HCT116 (cell line): Measurements from ENCODE around the gene DPF3. TPM values are rescaled to one million over a fixed set of nuclear protein-coding genes. Genes with fewer than 3 reads are reported as not detected.

Source experiments
- ATAC-seq: fragments of 200-7000 bp; cut with Tn5 transposase; 2 replicates; pipeline ENCODE4 v1.9.1; 2020; ENCODE audit warnings: mild to moderate bottlenecking, moderate library complexity
- BruUV-seq: library from RNA; stranded (reverse); fragments of 400-500 nt; replicated peaks from 2 replicates; lab custom pipeline; 2021; lab: Mats Ljungman, UMichigan
- CTCF ChIA-PET: fragments of 300-600 bp; sonication (Branson Sonifier 250); formaldehyde crosslinking; loops from one replicate; lab custom pipeline; 2021; ENCODE audit warnings: antibody characterized with exemption; lab: Charles Lee
- POLR2A ChIA-PET: fragments of 300-600, 350-600 bp; sonication (Branson Sonifier 250); formaldehyde crosslinking; loops from one replicate; lab custom pipeline; 2021; ENCODE audit warnings: antibody characterized with exemption; lab: Charles Lee
- RAD21 ChIA-PET, 2 experiments: fragments of 300-600 bp; sonication (Branson Sonifier 250); formaldehyde crosslinking; loops; one replicate each; lab custom pipeline; 2023; ENCODE audit warnings: low total read pairs in 2 of 2; ENCODE audit not compliant: uncharacterized antibody in 2 of 2, unreplicated experiment in 2 of 2, low non-redundant PET in 1 of 2; lab: Charles Lee
- DNase-seq: peaks from one replicate; pipeline ENCODE4 v3.0.0-alpha.2; 2010; ENCODE audit warnings: low read depth, low spot score
- H2AFZ ChIP-seq: fragments of 200-600 bp; shearing (Covaris generic), sonication (generic); 2 replicates; pipeline ENCODE4 v1.6.1; 2017; ENCODE audit warnings: low read depth, mixed run types, mixed read lengths, antibody characterized with exemption, low read length; ENCODE audit not compliant: poor library complexity, severe bottlenecking
- H3K27ac ChIP-seq: 2 replicates; pipeline ENCODE4 v1.5.1; 2012; ENCODE audit warnings: low read depth, low read length
- H3K27me3 ChIP-seq: fragments of 200-600 bp; sonication (generic); 2 replicates; pipeline ENCODE4 v1.6.1; 2016; ENCODE audit warnings: mixed run types, low read length, mixed read lengths; ENCODE audit not compliant: insufficient read depth
- H3K36me3 ChIP-seq, 2 experiments: fragments of 200-500 bp in 1 of 2; fragments of 200-600 bp in 1 of 2; sonication (Bioruptor generic) in 1 of 2; sonication (generic) in 1 of 2; 2 replicates each; pipeline versions ENCODE4 v1.5.1 to v1.6.1; 2014 to 2016; ENCODE audit warnings: low read length in 2 of 2, inconsistent platforms in 1 of 2, mixed read lengths in 1 of 2, mixed run types in 1 of 2; ENCODE audit not compliant: insufficient read depth in 2 of 2, control insufficient read depth in 1 of 2
- H3K4me1 ChIP-seq, 2 experiments: fragments of 200-600 bp in 1 of 2; sonication (generic) in 1 of 2; 2 replicates each; pipeline versions ENCODE4 v1.5.1 to v1.6.1; 2012 to 2017; ENCODE audit warnings: low read length in 2 of 2, inconsistent platforms in 1 of 2, mild to moderate bottlenecking in 1 of 2, mixed read lengths in 1 of 2, mixed run types in 1 of 2, moderate library complexity in 1 of 2; ENCODE audit not compliant: insufficient read depth in 2 of 2, control insufficient read depth in 1 of 2
- H3K4me2 ChIP-seq: fragments of 200-600 bp; sonication (generic); 2 replicates; pipeline ENCODE4 v1.6.1; 2017; ENCODE audit warnings: mixed run types, low read length, mixed read lengths
- H3K4me3 ChIP-seq, 2 experiments: fragments of 200-600 bp in 1 of 2; sonication (generic) in 1 of 2; replicated peaks in 1 of 2; 2 replicates each; pipeline ENCODE4 v1.5.1; 2011 to 2016; ENCODE audit warnings: low read length in 2 of 2, control low read depth in 1 of 2, low read depth in 1 of 2, mild to moderate bottlenecking in 1 of 2, mixed read lengths in 1 of 2, mixed run types in 1 of 2
- H3K79me2 ChIP-seq: fragments of 200-600 bp; sonication (generic); 2 replicates; pipeline ENCODE4 v1.6.1; 2017; ENCODE audit warnings: mild to moderate bottlenecking, mixed run types, low read length, moderate library complexity, mixed read lengths; ENCODE audit not compliant: insufficient read depth
- H3K9ac ChIP-seq: fragments of 200-600 bp; sonication (generic); 2 replicates; pipeline ENCODE4 v1.6.1; 2016; ENCODE audit warnings: low read length, mixed read lengths
- H3K9me2 ChIP-seq: fragments of 200-600 bp; sonication (generic), shearing (Covaris generic); 2 replicates; pipeline ENCODE4 v1.6.1; 2017; ENCODE audit warnings: mixed run types, mild to moderate bottlenecking, moderate library complexity; ENCODE audit not compliant: insufficient read depth
- H3K9me3 ChIP-seq, 2 experiments: fragments of 200-500 bp in 1 of 2; fragments of 200-600 bp in 1 of 2; sonication (Bioruptor generic) in 1 of 2; sonication (generic) in 1 of 2; 2 replicates each; pipeline ENCODE4 v1.6.1; 2014 to 2017; ENCODE audit warnings: low read length in 2 of 2, mixed read lengths in 2 of 2, inconsistent platforms in 1 of 2, low read depth in 1 of 2, mild to moderate bottlenecking in 1 of 2, mixed run types in 1 of 2, moderate library complexity in 1 of 2; ENCODE audit not compliant: control insufficient read depth in 1 of 2, insufficient read depth in 1 of 2
- H4K20me1 ChIP-seq: fragments of 200-600 bp; sonication (generic), shearing (Covaris generic); 2 replicates; pipeline ENCODE4 v1.6.1; 2017; ENCODE audit warnings: mixed run types, mild to moderate bottlenecking, moderate library complexity; ENCODE audit not compliant: insufficient read depth
- CEBPB ChIP-seq: IDR thresholded peaks from 2 replicates; pipeline ENCODE4 v1.6.1; 2012; ENCODE audit warnings: low read depth
- EGR1 ChIP-seq: IDR thresholded peaks from 2 replicates; pipeline ENCODE4 v1.6.1; 2012; ENCODE audit warnings: low read depth
- ELF1 ChIP-seq: IDR thresholded peaks from 2 replicates; pipeline ENCODE4 v1.6.1; 2012; ENCODE audit warnings: low read depth, borderline replicate concordance
- EZH2 ChIP-seq: fragments of 200-600 bp; sonication (generic); IDR thresholded peaks from 2 replicates; pipeline ENCODE4 v1.6.1; 2017; ENCODE audit warnings: antibody characterized with exemption, mixed run types
- EZH2phosphoT487 ChIP-seq: fragments of 200-600 bp; IDR thresholded peaks from 2 replicates; pipeline ENCODE4 v1.6.1; 2018; ENCODE audit warnings: antibody characterized with exemption, borderline replicate concordance
- JUND ChIP-seq: IDR thresholded peaks from 2 replicates; pipeline ENCODE4 v1.6.1; 2012
- POLR2AphosphoS5 ChIP-seq: IDR thresholded peaks from 2 replicates; pipeline ENCODE4 v1.6.1; 2011; ENCODE audit warnings: mild to moderate bottlenecking, low read depth, low read length, moderate library complexity
- RAD21 ChIP-seq: IDR thresholded peaks from 2 replicates; pipeline ENCODE4 v1.6.1; 2012; ENCODE audit warnings: low read depth, mild to moderate bottlenecking
- SP1 ChIP-seq: IDR thresholded peaks from 2 replicates; pipeline ENCODE4 v1.6.1; 2012; ENCODE audit warnings: low read depth
- SRF ChIP-seq: IDR thresholded peaks from 2 replicates; pipeline ENCODE4 v1.6.1; 2012; ENCODE audit warnings: low read depth
- TCF7L2 ChIP-seq: IDR thresholded peaks from 2 replicates; pipeline ENCODE4 v1.7.0; 2011; ENCODE audit warnings: borderline replicate concordance, inconsistent platforms; ENCODE audit not compliant: insufficient read depth, insufficient read length; ENCODE audit errors: extremely low read depth
- YY1 ChIP-seq: IDR thresholded peaks from 2 replicates; pipeline ENCODE4 v1.6.1; 2011; ENCODE audit warnings: low read length, low read depth, moderate library complexity, mild to moderate bottlenecking; ENCODE audit not compliant: insufficient replicate concordance; ENCODE audit errors: extremely low read depth
- ZBTB33 ChIP-seq: IDR thresholded peaks from 2 replicates; pipeline ENCODE4 v1.6.1; 2011; ENCODE audit warnings: mild to moderate bottlenecking, low read length, moderate library complexity; ENCODE audit not compliant: insufficient replicate concordance; ENCODE audit errors: extremely low read depth
- ZFX ChIP-seq: fragments of 450-650 bp; IDR thresholded peaks from 2 replicates; pipeline ENCODE4 v1.6.1; 2017
- ZNF274 ChIP-seq: fragments of 200-500 bp; sonication (Bioruptor generic); IDR thresholded peaks from 2 replicates; pipeline ENCODE4 v1.6.1; 2014; ENCODE audit warnings: mild to moderate bottlenecking, low read depth, low read length, inconsistent platforms
- intact Hi-C: fragments of 100-400 bp; cut with micrococcal nuclease; formaldehyde crosslinking; loops from 2 replicates; pipeline ENCODE4 v1.10.0; 2022
- total RNA-seq: library from RNA; stranded (reverse); gene quantifications from one replicate; pipeline ENCODE4 v1.2.1, GENCODE V29; 2021; ENCODE audit not compliant: unreplicated experiment
- TF ChIP-seq, protein P1 (sequence below): IDR thresholded peaks from 2 replicates; pipeline ENCODE4 v1.6.1; 2012
- TF ChIP-seq, protein P2 (sequence below): IDR thresholded peaks from 2 replicates; pipeline ENCODE4 v1.6.1; 2012; ENCODE audit warnings: low read depth
- TF ChIP-seq, protein P3 (sequence below): IDR thresholded peaks from 2 replicates; pipeline ENCODE4 v1.6.1; 2012

Gene DPF3
- total RNA-seq, 1 experiment from 2014 or later = 0.27 TPM

GRCh38 chr14:72782817-72783216 lies 111.1 kb downstream of the DPF3 start:
- intact Hi-C loops = no loop called here
- Histone ChIP-seq H3K4me2 (no peak overlapping the region), H3K4me3 (no peak overlapping the region), H3K27me3 (no peaks in the 10 kb centered on the region), H3K9me2 (no peaks in the 10 kb centered on the region), H2AFZ (no peak overlapping the region), H3K9me3 (no peaks in the 10 kb centered on the region; a peak in 1 of 4 replicates), H3K9ac (no peak overlapping the region), H3K36me3 (no peaks in the 10 kb centered on the region), H3K27ac (no peak overlapping the region), H3K4me1 (peaks cover 0 to 13% of the 10 kb centered on the region in 2 experiments; a peak in 2 of 4 replicates), H4K20me1 (no peaks in the 10 kb centered on the region), H3K79me2 (no peaks in the 10 kb centered on the region)
- no peak for TF ChIP-seq POLR2AphosphoS5
- TF ChIP-seq SP1 = no peak
- no peak for TF ChIP-seq TCF7L2
- TF ChIP-seq ZFX = no peak
- TF ChIP-seq, protein P1, sequence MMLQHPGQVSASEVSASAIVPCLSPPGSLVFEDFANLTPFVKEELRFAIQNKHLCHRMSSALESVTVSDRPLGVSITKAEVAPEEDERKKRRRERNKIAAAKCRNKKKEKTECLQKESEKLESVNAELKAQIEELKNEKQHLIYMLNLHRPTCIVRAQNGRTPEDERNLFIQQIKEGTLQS = no peak
- TF ChIP-seq ZNF274 = no peak
- TF ChIP-seq RAD21 = no peak
- TF ChIP-seq, protein P2, sequence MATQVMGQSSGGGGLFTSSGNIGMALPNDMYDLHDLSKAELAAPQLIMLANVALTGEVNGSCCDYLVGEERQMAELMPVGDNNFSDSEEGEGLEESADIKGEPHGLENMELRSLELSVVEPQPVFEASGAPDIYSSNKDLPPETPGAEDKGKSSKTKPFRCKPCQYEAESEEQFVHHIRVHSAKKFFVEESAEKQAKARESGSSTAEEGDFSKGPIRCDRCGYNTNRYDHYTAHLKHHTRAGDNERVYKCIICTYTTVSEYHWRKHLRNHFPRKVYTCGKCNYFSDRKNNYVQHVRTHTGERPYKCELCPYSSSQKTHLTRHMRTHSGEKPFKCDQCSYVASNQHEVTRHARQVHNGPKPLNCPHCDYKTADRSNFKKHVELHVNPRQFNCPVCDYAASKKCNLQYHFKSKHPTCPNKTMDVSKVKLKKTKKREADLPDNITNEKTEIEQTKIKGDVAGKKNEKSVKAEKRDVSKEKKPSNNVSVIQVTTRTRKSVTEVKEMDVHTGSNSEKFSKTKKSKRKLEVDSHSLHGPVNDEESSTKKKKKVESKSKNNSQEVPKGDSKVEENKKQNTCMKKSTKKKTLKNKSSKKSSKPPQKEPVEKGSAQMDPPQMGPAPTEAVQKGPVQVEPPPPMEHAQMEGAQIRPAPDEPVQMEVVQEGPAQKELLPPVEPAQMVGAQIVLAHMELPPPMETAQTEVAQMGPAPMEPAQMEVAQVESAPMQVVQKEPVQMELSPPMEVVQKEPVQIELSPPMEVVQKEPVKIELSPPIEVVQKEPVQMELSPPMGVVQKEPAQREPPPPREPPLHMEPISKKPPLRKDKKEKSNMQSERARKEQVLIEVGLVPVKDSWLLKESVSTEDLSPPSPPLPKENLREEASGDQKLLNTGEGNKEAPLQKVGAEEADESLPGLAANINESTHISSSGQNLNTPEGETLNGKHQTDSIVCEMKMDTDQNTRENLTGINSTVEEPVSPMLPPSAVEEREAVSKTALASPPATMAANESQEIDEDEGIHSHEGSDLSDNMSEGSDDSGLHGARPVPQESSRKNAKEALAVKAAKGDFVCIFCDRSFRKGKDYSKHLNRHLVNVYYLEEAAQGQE = no peak
- TF ChIP-seq CEBPB = no peak
- TF ChIP-seq SRF = no peak
- TF ChIP-seq, protein P3, sequence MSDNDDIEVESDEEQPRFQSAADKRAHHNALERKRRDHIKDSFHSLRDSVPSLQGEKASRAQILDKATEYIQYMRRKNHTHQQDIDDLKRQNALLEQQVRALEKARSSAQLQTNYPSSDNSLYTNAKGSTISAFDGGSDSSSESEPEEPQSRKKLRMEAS = no peak
- no peak for TF ChIP-seq EGR1
- TF ChIP-seq JUND = no peak
- TF ChIP-seq EZH2phosphoT487 = no peak
- no peak for TF ChIP-seq ZBTB33
- no peak for TF ChIP-seq EZH2
- no peak for TF ChIP-seq ELF1
- no peak for TF ChIP-seq YY1
- RAD21 ChIA-PET = no interaction called here
- no TSS peak for BruUV-seq
- POLR2A ChIA-PET = no interaction called here
- DNase-seq (no peak), ATAC-seq (no peak)
- CTCF ChIA-PET = no interaction called here
